Osteocyte (in vitro differentiated cells): ENCODE measurements around the gene GUK1. TPM values are rescaled to one million over a fixed set of nuclear protein-coding genes. Genes with fewer than 3 reads are reported as not detected.

ENCODE experiments used
- DNase-seq: peaks from one replicate; pipeline ENCODE4 v3.0.0; 2021; ENCODE audit warnings: mixed read lengths; ENCODE audit not compliant: unreplicated experiment; ENCODE audit errors: extremely low spot score
- H3K27ac Mint-ChIP-seq: one replicate; pipeline ENCODE4 v1.8.0; 2021; ENCODE audit warnings: mild to moderate bottlenecking, mixed read lengths; ENCODE audit not compliant: unreplicated experiment
- H3K27me3 Mint-ChIP-seq: one replicate; pipeline ENCODE4 v1.8.0; 2021; ENCODE audit warnings: mixed read lengths; ENCODE audit not compliant: unreplicated experiment
- H3K36me3 Mint-ChIP-seq: one replicate; pipeline ENCODE4 v1.8.0; 2021; ENCODE audit warnings: mixed read lengths; ENCODE audit not compliant: unreplicated experiment
- H3K4me1 Mint-ChIP-seq: one replicate; pipeline ENCODE4 v1.8.0; 2021; ENCODE audit warnings: mixed read lengths; ENCODE audit not compliant: unreplicated experiment
- H3K4me3 Mint-ChIP-seq: one replicate; pipeline ENCODE4 v1.8.0; 2021; ENCODE audit warnings: mild to moderate bottlenecking, moderate library complexity, mixed read lengths; ENCODE audit not compliant: unreplicated experiment
- H3K9me3 Mint-ChIP-seq: one replicate; pipeline ENCODE4 v1.8.0; 2021; ENCODE audit warnings: mixed read lengths; ENCODE audit not compliant: unreplicated experiment
- total RNA-seq: library from RNA; stranded (reverse); gene quantifications from 2 replicates; pipeline ENCODE4 v1.2.1, GENCODE V29; 2021
- TF ChIP-seq, protein P1 (sequence below): fragments of 200-600 bp; sonication (generic); IDR thresholded peaks from 2 replicates; pipeline ENCODE4 v1.5.0; 2021; ENCODE audit warnings: antibody characterized with exemption, mild to moderate bottlenecking, moderate library complexity

Gene GUK1
- total RNA-seq, 1 donor from 2014 or later, result 166 TPM

DNA sequence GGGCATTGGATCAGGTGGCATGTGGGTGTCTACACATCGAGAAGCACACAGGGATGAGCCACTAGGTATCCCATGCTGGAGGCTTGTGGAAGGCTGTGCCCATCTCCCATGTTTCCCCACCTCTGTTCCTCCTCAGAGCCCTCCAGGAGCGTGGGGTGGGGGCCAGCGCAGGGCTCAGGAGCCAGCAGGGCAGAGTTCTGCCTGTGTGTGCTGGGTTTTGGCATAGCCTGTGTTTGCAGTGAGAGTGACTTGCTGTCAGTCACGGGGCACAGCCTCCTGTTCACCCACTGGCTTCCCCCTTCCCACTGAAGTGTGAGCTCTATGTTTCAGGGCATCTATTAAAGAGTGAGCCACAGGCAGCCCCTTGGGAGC is 35.9 kb downstream of the GUK1 start:
- H3K9me3 Mint-ChIP-seq, result no peaks in the 10 kb centered on the region
- no peaks in the 10 kb centered on the region for H3K27me3 Mint-ChIP-seq
- no peak overlapping the region for H3K27ac Mint-ChIP-seq
- no peaks in the 10 kb centered on the region for H3K36me3 Mint-ChIP-seq
- TF ChIP-seq, protein P1, sequence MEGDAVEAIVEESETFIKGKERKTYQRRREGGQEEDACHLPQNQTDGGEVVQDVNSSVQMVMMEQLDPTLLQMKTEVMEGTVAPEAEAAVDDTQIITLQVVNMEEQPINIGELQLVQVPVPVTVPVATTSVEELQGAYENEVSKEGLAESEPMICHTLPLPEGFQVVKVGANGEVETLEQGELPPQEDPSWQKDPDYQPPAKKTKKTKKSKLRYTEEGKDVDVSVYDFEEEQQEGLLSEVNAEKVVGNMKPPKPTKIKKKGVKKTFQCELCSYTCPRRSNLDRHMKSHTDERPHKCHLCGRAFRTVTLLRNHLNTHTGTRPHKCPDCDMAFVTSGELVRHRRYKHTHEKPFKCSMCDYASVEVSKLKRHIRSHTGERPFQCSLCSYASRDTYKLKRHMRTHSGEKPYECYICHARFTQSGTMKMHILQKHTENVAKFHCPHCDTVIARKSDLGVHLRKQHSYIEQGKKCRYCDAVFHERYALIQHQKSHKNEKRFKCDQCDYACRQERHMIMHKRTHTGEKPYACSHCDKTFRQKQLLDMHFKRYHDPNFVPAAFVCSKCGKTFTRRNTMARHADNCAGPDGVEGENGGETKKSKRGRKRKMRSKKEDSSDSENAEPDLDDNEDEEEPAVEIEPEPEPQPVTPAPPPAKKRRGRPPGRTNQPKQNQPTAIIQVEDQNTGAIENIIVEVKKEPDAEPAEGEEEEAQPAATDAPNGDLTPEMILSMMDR, result no peak
- H3K4me1 Mint-ChIP-seq, result peaks cover 3% of the 10 kb centered on the region
- no peak for DNase-seq
- no peak overlapping the region for H3K4me3 Mint-ChIP-seq

DNA sequence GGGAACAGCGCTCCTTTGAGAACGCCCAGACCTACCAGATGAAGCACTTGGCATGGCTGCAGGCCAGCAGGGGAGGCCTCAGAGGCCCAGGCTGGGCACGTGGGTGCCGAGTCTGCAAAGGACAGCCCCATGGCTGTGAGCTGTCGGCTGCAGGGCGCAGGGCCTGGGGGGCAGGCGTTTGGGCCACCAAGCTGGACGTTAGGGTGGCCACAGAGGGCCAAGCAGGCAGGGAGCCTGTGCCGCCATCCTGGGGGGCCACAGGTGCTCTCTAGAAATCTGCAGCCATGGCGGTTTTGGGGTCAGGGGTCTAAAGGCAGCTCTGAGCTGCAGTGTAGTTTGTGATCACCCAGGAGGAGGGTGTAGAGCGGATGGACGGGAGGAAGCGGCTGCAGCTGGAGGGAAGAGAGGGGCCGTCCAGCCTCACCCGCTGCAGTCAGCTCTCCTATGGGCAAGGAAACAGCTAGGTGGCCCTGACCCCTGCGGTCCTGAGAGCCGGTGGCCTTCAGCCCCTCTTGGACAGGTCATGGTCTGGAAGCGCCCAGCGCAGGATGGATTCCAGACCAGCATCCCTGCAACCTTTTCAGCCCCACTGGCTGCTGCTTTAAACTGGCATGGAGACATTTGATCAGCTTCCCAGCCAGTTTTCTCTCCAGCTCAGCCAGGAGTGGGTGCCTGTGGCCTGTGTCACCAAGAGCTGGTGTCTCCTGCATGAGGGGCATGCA is 36.5 kb downstream of the GUK1 start:
- Mint-ChIP-seq H3K4me1 (peaks cover 2% of the 10 kb centered on the region), H3K36me3 (no peaks in the 10 kb centered on the region), H3K4me3 (no peak overlapping the region), H3K27me3 (no peaks in the 10 kb centered on the region), H3K27ac (no peak overlapping the region), H3K9me3 (no peaks in the 10 kb centered on the region)
- DNase-seq, result no peak
- TF ChIP-seq, protein P1, result no peak

DNA sequence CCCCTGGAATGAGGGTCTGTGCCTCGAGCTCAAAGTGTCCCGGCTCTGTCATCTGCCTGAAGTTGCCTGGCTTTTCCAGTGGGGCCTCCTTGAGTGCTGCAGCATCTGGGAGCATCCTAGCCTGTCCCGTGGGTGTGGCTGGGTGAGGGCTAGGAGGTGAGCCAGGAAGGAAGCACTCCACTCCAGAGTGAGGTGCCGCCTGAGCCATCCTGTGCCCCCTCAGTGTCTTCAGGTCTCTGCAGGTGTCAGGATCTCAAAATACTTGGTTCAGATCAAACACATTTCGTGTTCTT is 37.0 kb downstream of the GUK1 start:
- no peaks in the 10 kb centered on the region for H3K27me3 Mint-ChIP-seq
- H3K4me1 Mint-ChIP-seq, result no peaks in the 10 kb centered on the region
- no peaks in the 10 kb centered on the region for H3K9me3 Mint-ChIP-seq
- no peak overlapping the region for H3K4me3 Mint-ChIP-seq
- DNase-seq, result no peak
- no peak overlapping the region for H3K27ac Mint-ChIP-seq
- TF ChIP-seq, protein P1, result no peak
- no peaks in the 10 kb centered on the region for H3K36me3 Mint-ChIP-seq

- Mint-ChIP-seq H3K4me3 (no peak overlapping the region), H3K4me1 (no peaks in the 10 kb centered on the region), H3K27ac (no peak overlapping the region), H3K9me3 (no peaks in the 10 kb centered on the region), H3K27me3 (no peaks in the 10 kb centered on the region), H3K36me3 (no peaks in the 10 kb centered on the region)
- TF ChIP-seq, protein P1, result no peak
- DNase-seq, result no peak
These were observed 37.9 kb downstream of the GUK1 start for GRCh38 chr1:228177721-228178710.
